ENCODE data around the gene WDR90. TPM values are rescaled to one million over a fixed set of nuclear protein-coding genes. Genes with fewer than 3 reads are reported as not detected.
A peak's percentile ranks its signal among the peaks of the same experiment; 100 is the strongest.

WDR90 gene
- total RNA-seq, 1 donor from 2014 or later, result 102 TPM

GRCh38 chr16:714079-714478, 64.9 kb downstream of the WDR90 start:
- peaks cover 25% of the 10 kb centered on the region for H3K27me3 Mint-ChIP-seq

DNA sequence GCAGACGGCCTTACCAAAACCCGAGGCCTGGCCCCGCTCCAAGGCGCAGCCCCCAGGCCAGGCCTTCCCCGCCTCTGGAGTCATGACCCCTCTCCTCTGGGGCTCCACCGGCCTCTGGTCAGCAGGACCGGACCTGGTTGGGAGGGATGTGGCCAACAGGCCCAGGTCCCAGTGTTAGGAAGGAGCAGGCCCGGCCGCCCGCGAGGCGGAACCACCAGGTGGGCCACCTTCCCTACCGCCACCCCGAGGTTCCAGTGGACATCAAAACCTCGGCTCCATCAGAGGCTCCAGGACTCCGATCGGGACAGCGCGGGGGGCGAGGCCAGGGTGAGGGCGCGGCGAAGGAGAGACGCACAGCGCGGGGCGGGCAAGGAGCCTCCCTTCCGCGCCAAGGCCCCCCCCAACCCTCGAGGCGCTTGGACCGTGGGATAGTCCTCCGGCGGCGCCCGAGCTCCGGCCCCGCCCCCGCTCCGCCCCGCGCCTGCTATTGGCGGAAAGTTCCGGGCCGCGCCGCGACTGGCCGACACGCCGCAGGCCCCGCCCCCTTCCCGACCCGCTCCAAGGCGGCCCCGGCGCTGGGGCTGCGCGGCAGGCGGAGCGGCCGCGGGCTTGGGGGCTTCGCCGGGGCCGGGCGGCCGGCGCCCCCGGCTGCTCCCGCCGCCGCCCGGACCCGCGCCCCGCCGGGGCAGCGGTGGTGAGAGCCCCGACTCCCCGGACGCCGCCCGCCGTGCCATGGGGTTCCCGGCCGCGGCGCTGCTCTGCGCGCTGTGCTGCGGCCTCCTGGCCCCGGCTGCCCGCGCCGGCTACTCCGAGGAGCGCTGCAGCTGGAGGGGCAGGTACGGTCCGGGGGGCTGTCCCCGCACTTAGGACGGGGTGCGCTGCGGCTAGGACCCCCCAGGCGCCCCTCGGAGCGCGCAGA, 65.7 kb downstream of the WDR90 start, which contains the start of gene METRN:
Gene METRN, plus strand, starts transcription at position 561 of the 919 bp plus-strand sequence. Its CDS starts 172 bp downstream, at position 733.
- TF ChIP-seq, protein P1, sequence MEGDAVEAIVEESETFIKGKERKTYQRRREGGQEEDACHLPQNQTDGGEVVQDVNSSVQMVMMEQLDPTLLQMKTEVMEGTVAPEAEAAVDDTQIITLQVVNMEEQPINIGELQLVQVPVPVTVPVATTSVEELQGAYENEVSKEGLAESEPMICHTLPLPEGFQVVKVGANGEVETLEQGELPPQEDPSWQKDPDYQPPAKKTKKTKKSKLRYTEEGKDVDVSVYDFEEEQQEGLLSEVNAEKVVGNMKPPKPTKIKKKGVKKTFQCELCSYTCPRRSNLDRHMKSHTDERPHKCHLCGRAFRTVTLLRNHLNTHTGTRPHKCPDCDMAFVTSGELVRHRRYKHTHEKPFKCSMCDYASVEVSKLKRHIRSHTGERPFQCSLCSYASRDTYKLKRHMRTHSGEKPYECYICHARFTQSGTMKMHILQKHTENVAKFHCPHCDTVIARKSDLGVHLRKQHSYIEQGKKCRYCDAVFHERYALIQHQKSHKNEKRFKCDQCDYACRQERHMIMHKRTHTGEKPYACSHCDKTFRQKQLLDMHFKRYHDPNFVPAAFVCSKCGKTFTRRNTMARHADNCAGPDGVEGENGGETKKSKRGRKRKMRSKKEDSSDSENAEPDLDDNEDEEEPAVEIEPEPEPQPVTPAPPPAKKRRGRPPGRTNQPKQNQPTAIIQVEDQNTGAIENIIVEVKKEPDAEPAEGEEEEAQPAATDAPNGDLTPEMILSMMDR (conservative IDR thresholded peaks at IDR 0.05), result no peak
- H3K9me3 Mint-ChIP-seq, result no peaks in the 10 kb centered on the region
- H3K4me1 Mint-ChIP-seq (ENCODE audit: unreplicated experiment), result peaks cover 16% of the 10 kb centered on the region
- DNase-seq (ENCODE audit: extremely low spot score, unreplicated experiment), result peak; percentile 93
- peak within 1 kb of the TSS; percentile 36 for H3K27ac Mint-ChIP-seq
- H3K4me3 Mint-ChIP-seq, result peak within 1 kb of the TSS; percentile 84
- H3K36me3 Mint-ChIP-seq, result no peaks in the 10 kb centered on the region
- H3K27me3 Mint-ChIP-seq, result peaks cover 18% of the 10 kb centered on the region

More at GRCh38 chr16:714079-714478, 64.9 kb downstream of the WDR90 start:
- Mint-ChIP-seq H3K4me1 (ENCODE audit: unreplicated experiment) (peaks cover 13% of the 10 kb centered on the region), H3K27ac (no peak overlapping the region), H3K9me3 (no peaks in the 10 kb centered on the region), H3K36me3 (no peaks in the 10 kb centered on the region), H3K4me3 (no peak overlapping the region)
- no peak for DNase-seq (ENCODE audit: extremely low spot score, unreplicated experiment)
- TF ChIP-seq, protein P1 (conservative IDR thresholded peaks at IDR 0.05), result no peak

- no peak for DNase-seq (ENCODE audit: extremely low spot score, unreplicated experiment)
- peaks cover 16% of the 10 kb centered on the region for H3K4me1 Mint-ChIP-seq (ENCODE audit: unreplicated experiment)
- TF ChIP-seq, protein P1 (conservative IDR thresholded peaks at IDR 0.05), result peak; percentile 36
- H3K4me3 Mint-ChIP-seq, result peak overlapping the region; percentile 84
- peak overlapping the region; percentile 36 for H3K27ac Mint-ChIP-seq
- H3K27me3 Mint-ChIP-seq, result peaks cover 13% of the 10 kb centered on the region
- H3K36me3 Mint-ChIP-seq, result no peaks in the 10 kb centered on the region
- H3K9me3 Mint-ChIP-seq, result no peaks in the 10 kb centered on the region
Measured at GRCh38 chr16:715477-716199, 66.5 kb downstream of the WDR90 start.

- peak overlapping the region; percentile 36 for H3K27ac Mint-ChIP-seq
- peaks cover 16% of the 10 kb centered on the region for H3K4me1 Mint-ChIP-seq (ENCODE audit: unreplicated experiment)
- TF ChIP-seq, protein P1 (conservative IDR thresholded peaks at IDR 0.05), result no peak
- H3K9me3 Mint-ChIP-seq, result no peaks in the 10 kb centered on the region
- DNase-seq (ENCODE audit: extremely low spot score, unreplicated experiment), result no peak
- peak overlapping the region; percentile 84 for H3K4me3 Mint-ChIP-seq
- no peaks in the 10 kb centered on the region for H3K36me3 Mint-ChIP-seq
- H3K27me3 Mint-ChIP-seq, result peaks cover 12% of the 10 kb centered on the region
Measured at GRCh38 chr16:716200-716568, 67.0 kb downstream of the WDR90 start.

DNA sequence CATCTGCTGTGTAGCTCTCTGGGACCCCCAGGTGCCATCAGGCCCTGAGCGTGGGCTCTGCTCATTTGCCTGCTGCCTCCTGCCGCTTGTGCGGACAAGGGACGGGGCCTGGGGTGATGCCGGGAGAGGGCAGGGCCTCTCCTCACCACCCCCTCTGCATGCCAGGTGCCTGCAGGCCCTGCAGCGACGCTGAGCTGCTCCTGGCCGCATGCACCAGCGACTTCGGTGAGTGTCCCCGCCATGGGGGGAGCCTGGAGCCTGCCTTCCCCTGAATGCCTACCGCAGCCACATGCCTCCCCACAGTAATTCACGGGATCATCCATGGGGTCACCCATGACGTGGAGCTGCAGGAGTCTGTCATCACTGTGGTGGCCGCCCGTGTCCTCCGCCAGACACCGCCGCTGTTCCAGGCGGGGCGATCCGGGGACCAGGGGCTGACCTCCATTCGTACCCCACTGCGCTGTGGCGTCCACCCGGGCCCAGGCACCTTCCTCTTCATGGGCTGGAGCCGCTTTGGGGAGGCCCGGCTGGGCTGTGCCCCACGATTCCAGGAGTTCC, 67.7 kb downstream of the WDR90 start:
- no peak for DNase-seq (ENCODE audit: extremely low spot score, unreplicated experiment)
- Mint-ChIP-seq H3K4me3 (peak overlapping the region; percentile 84), H3K9me3 (no peaks in the 10 kb centered on the region)

More for the DNA sequence above, 67.7 kb downstream of the WDR90 start:
- H3K36me3 Mint-ChIP-seq, result no peaks in the 10 kb centered on the region
- peaks cover 10% of the 10 kb centered on the region for H3K27me3 Mint-ChIP-seq
- no peak overlapping the region for H3K27ac Mint-ChIP-seq
- peaks cover 16% of the 10 kb centered on the region for H3K4me1 Mint-ChIP-seq (ENCODE audit: unreplicated experiment)
- TF ChIP-seq, protein P1 (conservative IDR thresholded peaks at IDR 0.05), result no peak
